ENCODE measurements around the gene BRINP3.
A peak's percentile ranks its signal among the peaks of the same experiment; 100 is the strongest.

Gene BRINP3

GRCh38 chr1:190444464-190444863, 33.2 kb downstream of the BRINP3 start:
- DNase-seq = no peak

- no peak for DNase-seq
Observed at GRCh38 chr1:190439447-190439846, 38.2 kb downstream of the BRINP3 start.

GRCh38 chr1:190436615-190437014, 41.0 kb downstream of the BRINP3 start:
- DNase-seq = peak; percentile 77

GRCh38 chr1:190429932-190430331, 47.7 kb downstream of the BRINP3 start:
- no peak for DNase-seq

- DNase-seq = no peak
Observed at GRCh38 chr1:190429141-190429540, 48.5 kb downstream of the BRINP3 start.

GRCh38 chr1:190416239-190416638, 61.4 kb downstream of the BRINP3 start:
- no peak for DNase-seq

GRCh38 chr1:190413142-190413541, 64.5 kb downstream of the BRINP3 start:
- no peak for DNase-seq

- no peak for DNase-seq
Observed at GRCh38 chr1:190403402-190403801, 74.3 kb downstream of the BRINP3 start.

- DNase-seq = no peak
Observed at GRCh38 chr1:190399233-190399632, 78.4 kb downstream of the BRINP3 start.

GRCh38 chr1:190391582-190391981, 86.1 kb downstream of the BRINP3 start:
- DNase-seq = no peak

- DNase-seq = no peak
Observed at GRCh38 chr1:190377991-190378390, 99.7 kb downstream of the BRINP3 start.

GRCh38 chr1:190377294-190377693, 100.4 kb downstream of the BRINP3 start:
- peak; percentile 25 for DNase-seq

- peak; percentile 68 for DNase-seq
Observed at GRCh38 chr1:190376044-190376443, 101.6 kb downstream of the BRINP3 start.

GRCh38 chr1:190373705-190374336, 103.8 kb downstream of the BRINP3 start:
- DNase-seq = peak; percentile 72

GRCh38 chr1:190367200-190367599, 110.5 kb downstream of the BRINP3 start:
- DNase-seq = no peak

GRCh38 chr1:190365283-190365682, 112.4 kb downstream of the BRINP3 start:
- no peak for DNase-seq

- DNase-seq = peak; percentile 66
Observed at GRCh38 chr1:190353538-190354101, 124.0 kb downstream of the BRINP3 start.

- DNase-seq = no peak
Observed at GRCh38 chr1:190344454-190344853, 133.2 kb downstream of the BRINP3 start.

GRCh38 chr1:190338829-190339228, 138.8 kb downstream of the BRINP3 start:
- no peak for DNase-seq

GRCh38 chr1:190328871-190329270, 148.8 kb downstream of the BRINP3 start:
- DNase-seq = no peak

GRCh38 chr1:190328361-190328760, 149.3 kb downstream of the BRINP3 start:
- DNase-seq = no peak

GRCh38 chr1:190327271-190327670, 150.4 kb downstream of the BRINP3 start:
- no peak for DNase-seq

- DNase-seq = no peak
Observed at GRCh38 chr1:190323530-190323929, 154.1 kb downstream of the BRINP3 start.

GRCh38 chr1:190322274-190322673, 155.4 kb downstream of the BRINP3 start:
- no peak for DNase-seq

GRCh38 chr1:190320952-190321351, 156.7 kb downstream of the BRINP3 start:
- peak; percentile 74 for DNase-seq

Data from OCI-M1 (cell line).